EL (cell line): Measurements from ENCODE around the gene GDPD3.
"Not testable (repeated sequence)": the region's sequence is repeated elsewhere in the genome, so short reads cannot be mapped to it uniquely, and the experiment has no call there.

ENCODE experiments used
- DNase-seq: peaks from one replicate; pipeline ENCODE4 v3.0.0-alpha.2; 2016

The GDPD3 gene

GRCh38 chr16:30113031-30113710 lies at the start of gene GDPD3:
TSS of gene GDPD3 (minus strand) at chr16:30113537. CDS start at chr16:30113478, 59 bp downstream.
- peak; percentile 30 for DNase-seq

GRCh38 chr16:30157214-30157613 lies 43.9 kb upstream of the GDPD3 start:
- DNase-seq: no peak

- DNase-seq: no peak
Observed at GRCh38 chr16:30155188-30155587, 41.9 kb upstream of the GDPD3 start.

- DNase-seq: no peak
Observed at GRCh38 chr16:30152517-30152916, 39.2 kb upstream of the GDPD3 start.

- DNase-seq: no peak
Observed at GRCh38 chr16:30151091-30151490, 37.8 kb upstream of the GDPD3 start.

GRCh38 chr16:30149250-30149930 lies 36.1 kb upstream of the GDPD3 start:
- DNase-seq: no peak

GRCh38 chr16:30147843-30148510 lies 34.6 kb upstream of the GDPD3 start:
- no peak for DNase-seq

GRCh38 chr16:30145657-30146056 lies 32.3 kb upstream of the GDPD3 start:
- DNase-seq: no peak

- DNase-seq: no peak
Observed at GRCh38 chr16:30144917-30145316, 31.6 kb upstream of the GDPD3 start.

- DNase-seq: no peak
Observed at GRCh38 chr16:30144017-30144416, 30.7 kb upstream of the GDPD3 start.

GRCh38 chr16:30143347-30143702 lies 30.0 kb upstream of the GDPD3 start:
- DNase-seq: no peak

GRCh38 chr16:30142672-30143346 lies 29.5 kb upstream of the GDPD3 start:
- DNase-seq: no peak

GRCh38 chr16:30141750-30142149 lies 28.4 kb upstream of the GDPD3 start:
- no peak for DNase-seq

GRCh38 chr16:30139583-30140481 lies 26.5 kb upstream of the GDPD3 start:
- DNase-seq: no peak

- no peak for DNase-seq
Observed at GRCh38 chr16:30137897-30138296, 24.6 kb upstream of the GDPD3 start.

- no peak for DNase-seq
Observed at GRCh38 chr16:30136971-30137605, 23.8 kb upstream of the GDPD3 start.

- no peak for DNase-seq
Observed at GRCh38 chr16:30132591-30132990, 19.3 kb upstream of the GDPD3 start.

- DNase-seq: no peak
Observed at GRCh38 chr16:30131869-30132475, 18.6 kb upstream of the GDPD3 start.

- no peak for DNase-seq
Observed at GRCh38 chr16:30127993-30128392, 14.7 kb upstream of the GDPD3 start.

- DNase-seq: not testable (repeated sequence)
Observed at GRCh38 chr16:30125690-30126089, 12.4 kb upstream of the GDPD3 start.

- no peak for DNase-seq
Observed at GRCh38 chr16:30124985-30125379, 11.6 kb upstream of the GDPD3 start.
